ENCODE results near the gene OPRM1. TPM values are rescaled to one million over a fixed set of nuclear protein-coding genes. Genes with fewer than 3 reads are reported as not detected.

Gene OPRM1
- total RNA-seq, 1 experiment from 2014 or later: not detected

GRCh38 chr6:154117485-154117884 lies 78.4 kb downstream of the OPRM1 start (continued):
- no peak for TF ChIP-seq REST (IDR thresholded peaks at IDR 0.05; ENCODE audit: low read depth)

- TF ChIP-seq TCF7L2 (IDR thresholded peaks at IDR 0.05; ENCODE audit: borderline replicate concordance, extremely low read depth, insufficient read depth, insufficient read length) (no peak), ZNF274 (IDR thresholded peaks at IDR 0.05; ENCODE audit: low read depth, low read length) (no peak), FOSL1 (IDR thresholded peaks at IDR 0.05; ENCODE audit: low read depth) (no peak), ZFX (IDR thresholded peaks at IDR 0.05) (no peak), EGR1 (IDR thresholded peaks at IDR 0.05; ENCODE audit: low read depth) (no peak), POLR2AphosphoS5 (IDR thresholded peaks at IDR 0.05; ENCODE audit: low read depth, low read length) (no peak)
- TF ChIP-seq, protein P1, sequence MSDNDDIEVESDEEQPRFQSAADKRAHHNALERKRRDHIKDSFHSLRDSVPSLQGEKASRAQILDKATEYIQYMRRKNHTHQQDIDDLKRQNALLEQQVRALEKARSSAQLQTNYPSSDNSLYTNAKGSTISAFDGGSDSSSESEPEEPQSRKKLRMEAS (IDR thresholded peaks at IDR 0.05): no peak
- Histone ChIP-seq H3K9me2 (ENCODE audit: insufficient read depth) (no peaks in the 10 kb centered on the region), H3K9ac (ENCODE audit: low read length) (no peak overlapping the region), H3K79me2 (ENCODE audit: insufficient read depth, low read length) (no peaks in the 10 kb centered on the region), H4K20me1 (ENCODE audit: insufficient read depth) (no peaks in the 10 kb centered on the region), H3K27ac (ENCODE audit: low read depth, low read length) (no peak overlapping the region), H3K4me1 (ENCODE audit: control insufficient read depth in 1 of 2, insufficient read depth in 2 of 2, low read length in 2 of 2) (no peaks in the 10 kb centered on the region), H3K4me2 (ENCODE audit: low read length) (no peak overlapping the region), H3K36me3 (ENCODE audit: control insufficient read depth in 1 of 2, insufficient read depth in 2 of 2, low read length in 2 of 2) (no peaks in the 10 kb centered on the region), H3K4me3 (replicated peaks in 1 of 2; ENCODE audit: low read depth in 1 of 2, low read length in 2 of 2) (no peak overlapping the region), H2AFZ (ENCODE audit: low read depth, low read length, poor library complexity, severe bottlenecking) (no peak overlapping the region), H3K9me3 (ENCODE audit: control insufficient read depth in 1 of 2, insufficient read depth in 1 of 2, low read depth in 1 of 2, low read length in 2 of 2) (no peaks in the 10 kb centered on the region; a peak in 1 of 4 replicates), H3K27me3 (ENCODE audit: insufficient read depth, low read length) (no peaks in the 10 kb centered on the region)
- ChIA-PET POLR2A (no interaction called here), CTCF (no interaction called here), RAD21 (ENCODE audit: low non-redundant PET in 1 of 2, low total read pairs in 2 of 2, uncharacterized antibody in 2 of 2, unreplicated experiment in 2 of 2) (no interaction called here)
- no peak for ATAC-seq
- intact Hi-C loops (cut with micrococcal nuclease): no loop called here
- BruUV-seq (replicated peaks): no TSS peak
- no peak for DNase-seq (ENCODE audit: low read depth, low spot score)
These were observed 83.3 kb downstream of the OPRM1 start for GRCh38 chr6:154122195-154122925.
